ENCODE data around the gene KIF5A. TPM values are rescaled to one million over a fixed set of nuclear protein-coding genes. Genes with fewer than 3 reads are reported as not detected.
A peak's percentile ranks its signal among the peaks of the same experiment; 100 is the strongest.

The KIF5A gene
- total and polyA plus RNA-seq, 2 experiments from 2014 or later = 0.11 to 0.36 TPM

DNA sequence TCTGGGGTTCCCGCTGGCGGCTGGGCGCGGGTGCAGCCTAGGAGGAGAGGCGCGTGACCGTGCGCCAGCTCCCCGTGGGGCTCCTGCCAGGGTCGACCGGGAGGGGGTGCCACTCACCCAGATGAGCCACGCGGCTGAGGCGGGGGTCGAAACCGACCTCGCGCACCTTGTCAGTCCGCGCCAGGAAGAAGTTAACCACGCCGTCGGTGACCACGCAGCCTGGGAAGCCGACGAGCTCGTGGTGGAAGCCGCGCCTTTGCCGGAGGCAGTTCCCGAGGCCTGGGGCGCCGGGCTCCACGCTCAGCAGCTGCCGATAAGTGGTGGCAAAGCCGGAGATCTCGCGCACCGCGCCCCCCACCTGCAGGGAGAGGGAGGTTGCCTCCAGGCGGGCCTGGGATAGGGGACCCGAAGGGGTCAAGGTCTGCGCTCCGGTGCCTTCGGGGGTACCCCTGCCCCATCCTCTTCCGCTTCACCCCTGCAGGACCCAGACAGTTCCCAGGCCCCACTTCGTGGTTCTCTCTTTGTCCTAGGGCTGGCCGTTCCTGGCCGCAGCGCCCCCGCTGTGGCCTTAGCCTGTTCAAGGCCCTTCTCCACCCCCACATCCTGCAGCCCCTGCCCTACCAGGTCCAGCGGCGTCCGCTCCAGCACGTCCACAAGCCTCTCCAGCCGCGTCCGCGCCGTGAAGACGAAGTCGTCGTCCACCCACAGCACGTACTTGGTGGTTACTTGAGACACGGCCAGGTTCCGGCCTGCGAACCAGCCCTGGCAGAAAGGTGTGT is 77.8 kb downstream of the KIF5A start:
- H3K9me3 ChIP-seq (ENCODE audit: low read depth) = no peaks in the 10 kb centered on the region
- no peak overlapping the region for H3K27ac ChIP-seq
- peaks cover 100% of the 10 kb centered on the region for H3K27me3 ChIP-seq
- peak; percentile 12 for TF ChIP-seq CTCF (IDR thresholded peaks at IDR 0.05; ENCODE audit: low read depth, low read length)
- no peaks in the 10 kb centered on the region for H3K36me3 ChIP-seq
- H3K4me3 ChIP-seq = no peak overlapping the region
- DNase-seq (ENCODE audit: low read depth in 1 of 2, low spot score in 1 of 2) = no peak
- no peaks in the 10 kb centered on the region for H3K4me1 ChIP-seq (ENCODE audit: low read depth)

DNA sequence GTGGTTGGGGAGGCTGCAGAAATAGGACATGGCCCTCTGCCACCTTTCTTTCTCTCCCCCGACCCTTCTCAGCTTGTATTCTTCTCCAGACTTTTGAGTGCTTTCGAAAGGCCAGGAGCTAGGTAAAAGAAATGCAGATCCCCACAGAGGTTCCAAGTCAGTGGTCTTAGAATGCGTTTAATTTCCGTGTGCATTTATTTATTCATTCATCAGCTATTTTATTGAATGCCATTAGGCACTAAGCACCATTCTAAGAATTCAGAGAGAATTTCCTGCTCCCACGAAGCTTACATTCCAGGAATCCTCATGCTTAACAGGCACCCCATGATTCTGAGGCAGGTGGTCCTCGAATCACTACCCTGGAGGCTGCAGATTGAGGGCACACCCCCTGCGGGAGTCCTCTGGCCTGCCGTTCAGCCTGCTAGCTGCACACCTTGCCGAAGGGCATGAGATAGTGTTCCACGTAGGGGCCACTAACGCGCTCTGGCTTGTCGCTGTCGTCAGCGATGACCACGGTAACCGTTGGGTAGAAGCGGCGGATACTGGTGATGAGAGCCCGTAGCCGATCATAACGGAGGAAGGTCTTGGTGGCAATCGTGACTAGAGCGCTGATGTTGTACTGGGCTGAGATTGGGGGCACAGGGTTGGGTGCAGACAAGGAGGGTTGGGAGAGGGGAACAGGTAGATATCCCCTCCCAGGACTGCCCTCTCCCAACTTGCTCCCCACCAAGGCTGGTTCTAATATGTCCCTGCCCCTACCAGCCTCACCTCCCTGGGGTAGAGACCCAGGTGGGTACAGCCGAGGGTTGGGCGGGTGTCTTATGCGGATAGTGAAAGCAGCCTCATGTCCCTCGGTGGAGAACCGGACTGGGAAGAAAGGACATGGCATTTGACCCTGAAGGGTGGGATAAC is 78.7 kb downstream of the KIF5A start:
- no peak for DNase-seq (ENCODE audit: low read depth in 1 of 2, low spot score in 1 of 2)
- no peaks in the 10 kb centered on the region for H3K36me3 ChIP-seq

GRCh38 chr12:57629897-57630471 is 80.1 kb downstream of the KIF5A start:
- no peak overlapping the region for H3K27ac ChIP-seq
- no peaks in the 10 kb centered on the region for H3K4me1 ChIP-seq (ENCODE audit: low read depth)
- H3K4me3 ChIP-seq = no peak overlapping the region
- H3K9me3 ChIP-seq (ENCODE audit: low read depth) = no peaks in the 10 kb centered on the region
- no peaks in the 10 kb centered on the region for H3K36me3 ChIP-seq
- no peak for DNase-seq (ENCODE audit: low read depth in 1 of 2, low spot score in 1 of 2)
- no peak for TF ChIP-seq CTCF (IDR thresholded peaks at IDR 0.05; ENCODE audit: low read depth, low read length)
- H3K27me3 ChIP-seq = peaks cover 100% of the 10 kb centered on the region

More for the DNA sequence above, 78.7 kb downstream of the KIF5A start:
- Histone ChIP-seq H3K4me3 (no peak overlapping the region), H3K27ac (no peak overlapping the region), H3K9me3 (ENCODE audit: low read depth) (no peaks in the 10 kb centered on the region), H3K4me1 (ENCODE audit: low read depth) (no peaks in the 10 kb centered on the region), H3K27me3 (peaks cover 100% of the 10 kb centered on the region)
- TF ChIP-seq CTCF (IDR thresholded peaks at IDR 0.05; ENCODE audit: low read depth, low read length) = no peak

DNA sequence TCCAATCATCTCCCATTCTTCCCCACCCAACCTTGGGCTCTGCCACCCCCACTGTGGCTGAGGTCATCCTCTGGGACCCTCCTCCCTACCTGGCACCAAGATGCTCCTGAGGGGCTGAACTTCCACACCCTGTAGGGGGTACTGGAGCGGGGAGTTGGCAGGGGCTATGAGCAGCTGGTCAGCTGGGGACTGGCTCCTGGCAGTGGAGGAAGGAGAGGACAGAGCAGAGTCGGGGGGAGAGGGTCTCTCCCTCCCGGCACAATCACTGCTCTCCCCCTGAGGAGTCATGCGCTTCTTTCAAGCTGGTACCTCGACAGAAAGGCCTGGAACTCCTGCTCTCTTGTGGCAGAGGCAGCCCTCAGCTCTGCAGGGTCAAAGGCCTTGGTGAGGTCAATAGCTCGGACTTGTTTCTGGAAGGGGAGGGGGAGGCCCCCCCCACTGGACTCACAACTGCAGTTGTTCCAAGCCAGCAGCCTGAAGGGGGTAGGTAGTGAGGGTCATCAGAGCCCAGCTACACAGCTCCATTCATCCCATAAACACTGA is 81.1 kb downstream of the KIF5A start:
- H3K27me3 ChIP-seq = peaks cover 100% of the 10 kb centered on the region
- no peaks in the 10 kb centered on the region for H3K9me3 ChIP-seq (ENCODE audit: low read depth)
- H3K4me1 ChIP-seq (ENCODE audit: low read depth) = no peaks in the 10 kb centered on the region
- H3K4me3 ChIP-seq = no peak overlapping the region
- DNase-seq (ENCODE audit: low read depth in 1 of 2, low spot score in 1 of 2) = no peak
- H3K36me3 ChIP-seq = no peaks in the 10 kb centered on the region
- no peak overlapping the region for H3K27ac ChIP-seq
- no peak for TF ChIP-seq CTCF (IDR thresholded peaks at IDR 0.05; ENCODE audit: low read depth, low read length)

DNA sequence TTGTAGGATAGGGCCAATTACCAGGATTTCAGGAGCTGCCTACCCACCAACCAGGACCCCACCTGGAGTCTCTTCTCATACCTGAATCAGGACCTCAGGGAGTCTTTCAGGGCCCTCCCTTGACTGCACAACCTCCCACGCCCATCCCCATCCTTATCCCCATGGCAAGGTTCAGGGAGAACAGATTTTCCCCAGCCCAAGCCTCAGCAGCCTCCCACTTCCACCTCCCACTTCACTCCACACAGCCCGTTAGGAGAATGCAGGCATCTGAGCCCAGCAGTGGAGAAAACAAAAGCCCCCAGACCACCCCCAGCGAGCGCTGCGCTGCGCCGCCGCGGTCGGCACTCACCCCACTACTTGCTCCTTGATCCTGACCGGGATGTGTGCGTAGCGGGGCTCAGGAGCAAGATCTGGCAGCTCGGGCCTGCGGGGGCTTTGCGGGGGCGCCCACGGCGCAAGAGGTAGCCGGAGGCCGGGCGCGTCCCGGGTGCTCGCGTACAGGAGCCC is 81.8 kb downstream of the KIF5A start:
- no peak for DNase-seq (ENCODE audit: low read depth in 1 of 2, low spot score in 1 of 2)
- Histone ChIP-seq H3K27me3 (peaks cover 98% of the 10 kb centered on the region), H3K4me1 (ENCODE audit: low read depth) (no peaks in the 10 kb centered on the region), H3K9me3 (ENCODE audit: low read depth) (no peaks in the 10 kb centered on the region), H3K4me3 (peak overlapping the region; percentile 38), H3K27ac (no peak overlapping the region), H3K36me3 (no peaks in the 10 kb centered on the region)
- TF ChIP-seq CTCF (IDR thresholded peaks at IDR 0.05; ENCODE audit: low read depth, low read length) = no peak

All from cardiac muscle cell (in vitro differentiated cells and primary cell).